ENCODE measurements around the gene MICALL2.

The MICALL2 gene

GRCh38 chr7:1454542-1454941 lies 4.7 kb downstream of the MICALL2 start:
- Histone ChIP-seq H3K4me2 (no peak overlapping the region), H3K36me3 (ENCODE audit: insufficient read depth) (no peaks in the 10 kb centered on the region), H3K79me2 (ENCODE audit: insufficient read depth, low read depth) (no peaks in the 10 kb centered on the region)

GRCh38 chr7:1452205-1452604 lies 7.1 kb downstream of the MICALL2 start:
- no peak overlapping the region for H3K27ac ChIP-seq
- no peak overlapping the region for H2AFZ ChIP-seq (ENCODE audit: low read depth)
- no peak overlapping the region for H3K9ac ChIP-seq
- no peak overlapping the region for H3K4me3 ChIP-seq (IDR thresholded peaks at IDR 0.05; ENCODE audit: insufficient read depth, low read depth, low read length)
- H3K36me3 ChIP-seq (ENCODE audit: insufficient read depth) = no peaks in the 10 kb centered on the region
- no peak for TF ChIP-seq CTCF (conservative IDR thresholded peaks at IDR 0.05; ENCODE audit: low read depth, low read length)
- H4K20me1 ChIP-seq (ENCODE audit: insufficient read depth) = no peaks in the 10 kb centered on the region
- no peak overlapping the region for H3K4me2 ChIP-seq
- H3K79me2 ChIP-seq (ENCODE audit: insufficient read depth, low read depth) = no peaks in the 10 kb centered on the region
- H3K27me3 ChIP-seq (ENCODE audit: insufficient read depth, low read depth) = peaks cover 61% of the 10 kb centered on the region
- no peaks in the 10 kb centered on the region for H3K4me1 ChIP-seq (ENCODE audit: low read depth, poor library complexity, severe bottlenecking)

More at GRCh38 chr7:1454542-1454941, 4.7 kb downstream of the MICALL2 start:
- H3K9ac ChIP-seq = no peak overlapping the region
- no peak overlapping the region for H2AFZ ChIP-seq (ENCODE audit: low read depth)
- H3K4me3 ChIP-seq (IDR thresholded peaks at IDR 0.05; ENCODE audit: insufficient read depth, low read depth, low read length) = no peak overlapping the region
- H3K27ac ChIP-seq = no peak overlapping the region
- no peaks in the 10 kb centered on the region for H3K4me1 ChIP-seq (ENCODE audit: low read depth, poor library complexity, severe bottlenecking)
- peaks cover 76% of the 10 kb centered on the region for H3K27me3 ChIP-seq (ENCODE audit: insufficient read depth, low read depth)
- H4K20me1 ChIP-seq (ENCODE audit: insufficient read depth) = no peaks in the 10 kb centered on the region
- no peak for TF ChIP-seq CTCF (conservative IDR thresholded peaks at IDR 0.05; ENCODE audit: low read depth, low read length)

- no peak overlapping the region for H3K27ac ChIP-seq
- no peak overlapping the region for H3K9ac ChIP-seq
- TF ChIP-seq CTCF (conservative IDR thresholded peaks at IDR 0.05; ENCODE audit: low read depth, low read length) = no peak
- H3K4me3 ChIP-seq (IDR thresholded peaks at IDR 0.05; ENCODE audit: insufficient read depth, low read depth, low read length) = no peak overlapping the region
- H4K20me1 ChIP-seq (ENCODE audit: insufficient read depth) = no peaks in the 10 kb centered on the region
- H3K27me3 ChIP-seq (ENCODE audit: insufficient read depth, low read depth) = peaks cover 53% of the 10 kb centered on the region
- no peaks in the 10 kb centered on the region for H3K4me1 ChIP-seq (ENCODE audit: low read depth, poor library complexity, severe bottlenecking)
- H2AFZ ChIP-seq (ENCODE audit: low read depth) = no peak overlapping the region
- no peak overlapping the region for H3K4me2 ChIP-seq
- no peaks in the 10 kb centered on the region for H3K79me2 ChIP-seq (ENCODE audit: insufficient read depth, low read depth)
- H3K36me3 ChIP-seq (ENCODE audit: insufficient read depth) = no peaks in the 10 kb centered on the region
Observed at GRCh38 chr7:1450987-1451386, 8.3 kb downstream of the MICALL2 start.

GRCh38 chr7:1450431-1450830 lies 8.8 kb downstream of the MICALL2 start:
- Histone ChIP-seq H3K4me2 (no peak overlapping the region), H3K79me2 (ENCODE audit: insufficient read depth, low read depth) (no peaks in the 10 kb centered on the region), H3K27ac (no peak overlapping the region), H3K36me3 (ENCODE audit: insufficient read depth) (no peaks in the 10 kb centered on the region), H3K4me1 (ENCODE audit: low read depth, poor library complexity, severe bottlenecking) (no peaks in the 10 kb centered on the region), H2AFZ (ENCODE audit: low read depth) (no peak overlapping the region), H3K27me3 (ENCODE audit: insufficient read depth, low read depth) (peaks cover 52% of the 10 kb centered on the region), H3K4me3 (IDR thresholded peaks at IDR 0.05; ENCODE audit: insufficient read depth, low read depth, low read length) (no peak overlapping the region), H3K9ac (no peak overlapping the region), H4K20me1 (ENCODE audit: insufficient read depth) (no peaks in the 10 kb centered on the region)
- TF ChIP-seq CTCF (conservative IDR thresholded peaks at IDR 0.05; ENCODE audit: low read depth, low read length) = no peak

Data from KMS-11 (cell line).